ENCODE results near the gene RFNG.

DNA sequence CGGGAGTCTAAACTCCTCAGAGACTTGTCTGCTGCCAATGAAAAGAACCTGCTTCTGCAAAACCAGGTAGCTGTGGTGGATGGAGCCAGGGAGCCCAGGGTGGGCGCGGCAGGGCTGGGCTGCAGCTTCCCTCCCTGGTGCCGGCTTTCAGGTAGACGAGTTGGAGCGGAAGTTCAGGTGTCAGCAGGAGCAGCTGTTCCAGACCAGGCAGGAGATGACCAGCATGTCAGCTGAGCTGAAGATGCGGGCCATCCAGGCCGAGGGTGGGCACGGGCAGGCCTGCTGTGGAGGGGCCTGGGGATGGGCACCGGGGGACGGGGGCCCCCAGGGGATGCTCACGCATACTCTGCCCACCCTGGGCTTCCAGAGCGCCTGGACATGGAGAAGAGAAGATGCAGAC, 23.4 kb downstream of the RFNG start:
- TF ChIP-seq, protein P1, sequence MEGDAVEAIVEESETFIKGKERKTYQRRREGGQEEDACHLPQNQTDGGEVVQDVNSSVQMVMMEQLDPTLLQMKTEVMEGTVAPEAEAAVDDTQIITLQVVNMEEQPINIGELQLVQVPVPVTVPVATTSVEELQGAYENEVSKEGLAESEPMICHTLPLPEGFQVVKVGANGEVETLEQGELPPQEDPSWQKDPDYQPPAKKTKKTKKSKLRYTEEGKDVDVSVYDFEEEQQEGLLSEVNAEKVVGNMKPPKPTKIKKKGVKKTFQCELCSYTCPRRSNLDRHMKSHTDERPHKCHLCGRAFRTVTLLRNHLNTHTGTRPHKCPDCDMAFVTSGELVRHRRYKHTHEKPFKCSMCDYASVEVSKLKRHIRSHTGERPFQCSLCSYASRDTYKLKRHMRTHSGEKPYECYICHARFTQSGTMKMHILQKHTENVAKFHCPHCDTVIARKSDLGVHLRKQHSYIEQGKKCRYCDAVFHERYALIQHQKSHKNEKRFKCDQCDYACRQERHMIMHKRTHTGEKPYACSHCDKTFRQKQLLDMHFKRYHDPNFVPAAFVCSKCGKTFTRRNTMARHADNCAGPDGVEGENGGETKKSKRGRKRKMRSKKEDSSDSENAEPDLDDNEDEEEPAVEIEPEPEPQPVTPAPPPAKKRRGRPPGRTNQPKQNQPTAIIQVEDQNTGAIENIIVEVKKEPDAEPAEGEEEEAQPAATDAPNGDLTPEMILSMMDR (IDR thresholded peaks at IDR 0.05), result no peak
- TF ChIP-seq POLR2A (IDR thresholded peaks at IDR 0.05), result no peak
